Esophagus squamous epithelium (tissue), 5 donors: Measurements from ENCODE around the gene DUOXA1. TPM values are rescaled to one million over a fixed set of nuclear protein-coding genes. Genes with fewer than 3 reads are reported as not detected.

ENCODE experiments used
- DNase-seq: peaks from one replicate; lab custom pipeline; 2025; lab: John Stamatoyannopoulos, UW
- H3K27ac ChIP-seq, 4 donors: fragments of 200-600 bp; sonication (generic); one replicate each; pipeline ENCODE4 v1.5.1; 2016 to 2019; ENCODE audit warnings: mild to moderate bottlenecking in 1 of 4
- H3K27me3 ChIP-seq, 4 donors: fragments of 200-600 bp; sonication (generic); 1 replicate in 3 of 4; 2 replicates in 1 of 4; pipeline versions ENCODE4 v1.5.1 to v1.6.0; 2017 to 2021; ENCODE audit warnings: antibody characterized with exemption in 1 of 4
- H3K36me3 ChIP-seq, 3 donors: fragments of 200-600 bp; sonication (generic); one replicate each; pipeline ENCODE4 v1.5.1; 2016 to 2019
- H3K4me1 ChIP-seq, 3 donors: fragments of 200-600 bp; sonication (generic); one replicate each; pipeline ENCODE4 v1.5.1; 2017 to 2019
- H3K4me3 ChIP-seq, 4 donors: fragments of 200-600 bp; sonication (generic); 1 replicate in 3 of 4; 2 replicates in 1 of 4; pipeline ENCODE4 v1.5.1; 2016 to 2019; ENCODE audit warnings: mild to moderate bottlenecking in 2 of 4, moderate library complexity in 1 of 4
- H3K9me3 ChIP-seq, 3 donors: fragments of 200-600 bp; sonication (generic); one replicate each; pipeline ENCODE4 v1.5.1; 2016 to 2019
- POLR2A ChIP-seq, 4 donors: fragments of 450-650 bp; IDR thresholded peaks; one replicate each; pipeline ENCODE4 v1.6.1; 2017; ENCODE audit warnings: antibody characterized with exemption in 4 of 4, mild to moderate bottlenecking in 4 of 4, moderate library complexity in 3 of 4
- WGBS, 2 donors: methylation state at CpG; one replicate each; pipeline ENCODE4 v1.1.5; 2018; 5-methylcytosine and 5-hydroxymethylcytosine counted together
- intact Hi-C: fragments of 100-400 bp; cut with DNase I; formaldehyde crosslinking; loops from one replicate; pipeline ENCODE4 v1.15.0; 2022
- total RNA-seq, 4 donors: library from RNA; depleted of rRNA; stranded (reverse); fragments of >200 nt; gene quantifications; one replicate each; pipeline ENCODE4 v1.1.0, GENCODE V29; 2016
- TF ChIP-seq, protein P1 (sequence below), 6 experiments: fragments of 450-650 bp in 4 of 6; fragments of 200-600 bp in 2 of 6; sonication (generic) in 2 of 6; IDR thresholded peaks; one replicate each; pipeline ENCODE4 v1.5.1; 2016 to 2019; ENCODE audit warnings: antibody characterized with exemption in 6 of 6, mild to moderate bottlenecking in 4 of 6, moderate library complexity in 4 of 6
- donor health status: DM: yes; HTN: yes; CAD: no.

Gene DUOXA1
- total RNA-seq, 4 donors from 2014 or later: 64.0 to 202 (median 134) TPM

DNA sequence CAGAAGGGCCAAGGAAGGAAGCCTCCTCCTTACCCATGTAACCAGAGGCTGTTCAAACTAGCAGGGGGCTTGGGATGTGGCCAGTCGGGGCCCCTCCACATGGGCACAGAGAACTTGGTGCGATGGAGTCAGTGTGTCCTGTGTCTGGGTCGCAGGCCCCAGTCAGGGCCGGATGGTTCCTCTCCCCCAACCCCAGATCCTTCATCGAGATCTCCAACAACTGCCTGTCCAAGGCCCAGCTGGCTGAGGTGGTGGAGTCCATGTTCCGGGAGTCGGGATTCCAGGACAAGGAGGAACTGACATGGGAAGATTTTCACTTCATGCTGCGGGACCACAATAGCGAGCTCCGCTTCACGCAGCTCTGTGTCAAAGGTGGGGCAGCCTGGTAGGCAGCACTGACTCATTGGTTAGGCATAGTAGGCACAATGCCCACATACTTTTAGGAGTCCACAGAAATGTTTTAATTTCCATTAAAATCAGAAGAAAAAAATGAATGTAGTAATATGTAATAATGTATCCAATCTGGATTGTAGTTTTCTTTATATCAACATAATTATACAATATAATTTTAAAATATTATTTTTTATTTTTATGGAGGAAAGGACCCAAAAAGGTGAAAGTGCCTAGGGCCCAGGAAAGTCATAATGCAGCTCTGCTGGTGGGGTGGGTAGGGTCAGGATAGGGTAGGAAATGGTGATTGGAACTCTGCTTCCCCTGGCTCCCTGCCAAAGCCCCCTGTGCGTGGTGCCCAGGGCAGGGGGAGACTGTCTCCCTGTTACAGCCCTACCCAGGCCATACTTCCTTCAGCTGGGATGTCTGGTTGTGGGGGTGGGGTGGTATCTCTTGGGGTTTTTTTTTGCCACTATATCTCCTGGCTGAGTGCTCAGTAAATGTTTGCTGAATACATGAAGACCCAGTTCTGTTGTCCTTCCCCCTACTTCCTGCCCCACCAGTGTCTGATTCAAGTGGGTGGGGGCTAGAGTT, 18.7 kb upstream of the DUOXA1 start:
- Histone ChIP-seq H3K27ac (peak overlapping the region in 3 of 4 donors; percentile 61 to 76 (median 72)), H3K9me3 (no peaks in the 10 kb centered on the region), H3K4me1 (peaks cover 0 to 49% (median 12%) of the 10 kb centered on the region in 3 donors), H3K36me3 (peaks cover 0 to 92% (median 6%) of the 10 kb centered on the region in 3 donors), H3K27me3 (peaks cover 0 to 5% (median 0%) of the 10 kb centered on the region in 4 donors), H3K4me3 (no peak overlapping the region)
- no peak for DNase-seq
- intact Hi-C loops: no loop called here
- TF ChIP-seq POLR2A (IDR thresholded peaks at IDR 0.05): no peak
- TF ChIP-seq, protein P1, sequence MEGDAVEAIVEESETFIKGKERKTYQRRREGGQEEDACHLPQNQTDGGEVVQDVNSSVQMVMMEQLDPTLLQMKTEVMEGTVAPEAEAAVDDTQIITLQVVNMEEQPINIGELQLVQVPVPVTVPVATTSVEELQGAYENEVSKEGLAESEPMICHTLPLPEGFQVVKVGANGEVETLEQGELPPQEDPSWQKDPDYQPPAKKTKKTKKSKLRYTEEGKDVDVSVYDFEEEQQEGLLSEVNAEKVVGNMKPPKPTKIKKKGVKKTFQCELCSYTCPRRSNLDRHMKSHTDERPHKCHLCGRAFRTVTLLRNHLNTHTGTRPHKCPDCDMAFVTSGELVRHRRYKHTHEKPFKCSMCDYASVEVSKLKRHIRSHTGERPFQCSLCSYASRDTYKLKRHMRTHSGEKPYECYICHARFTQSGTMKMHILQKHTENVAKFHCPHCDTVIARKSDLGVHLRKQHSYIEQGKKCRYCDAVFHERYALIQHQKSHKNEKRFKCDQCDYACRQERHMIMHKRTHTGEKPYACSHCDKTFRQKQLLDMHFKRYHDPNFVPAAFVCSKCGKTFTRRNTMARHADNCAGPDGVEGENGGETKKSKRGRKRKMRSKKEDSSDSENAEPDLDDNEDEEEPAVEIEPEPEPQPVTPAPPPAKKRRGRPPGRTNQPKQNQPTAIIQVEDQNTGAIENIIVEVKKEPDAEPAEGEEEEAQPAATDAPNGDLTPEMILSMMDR (IDR thresholded peaks at IDR 0.05): no peak
- WGBS, 2 donors: 59 to 69% methylated on average over 9 to 11 of the region's 12 CpGs

DNA sequence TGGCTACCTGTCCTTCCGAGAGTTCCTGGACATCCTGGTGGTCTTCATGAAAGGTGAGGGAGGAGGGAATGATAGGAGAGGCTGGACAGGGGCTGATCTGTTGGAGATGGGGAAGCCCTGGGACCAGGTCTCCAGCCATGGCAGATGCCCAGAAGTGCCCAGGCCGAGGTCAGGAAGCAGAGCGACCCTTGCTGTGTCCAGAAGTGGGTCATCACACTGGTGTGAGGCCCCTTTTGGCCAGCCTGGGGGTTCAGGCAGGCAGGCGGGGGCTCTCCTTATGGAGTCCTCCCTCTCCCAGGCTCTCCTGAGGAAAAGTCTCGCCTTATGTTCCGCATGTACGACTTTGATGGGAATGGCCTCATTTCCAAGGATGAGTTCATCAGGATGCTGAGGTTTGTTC, 17.9 kb upstream of the DUOXA1 start:
- 80 to 94% methylated on average over 1 to 6 of the region's 7 CpGs for WGBS, 2 donors
- Histone ChIP-seq H3K27me3 (peaks cover 0 to 5% (median 0%) of the 10 kb centered on the region in 4 donors), H3K4me1 (peaks cover 0 to 49% (median 12%) of the 10 kb centered on the region in 3 donors), H3K36me3 (peaks cover 0 to 92% (median 6%) of the 10 kb centered on the region in 3 donors), H3K27ac (peak overlapping the region in 3 of 4 donors; percentile 61 to 76 (median 72)), H3K4me3 (no peak overlapping the region), H3K9me3 (no peaks in the 10 kb centered on the region)
- no peak for DNase-seq
- no peak for TF ChIP-seq POLR2A (IDR thresholded peaks at IDR 0.05)
- TF ChIP-seq, protein P1 (IDR thresholded peaks at IDR 0.05): no peak
- intact Hi-C loops: no loop called here

DNA sequence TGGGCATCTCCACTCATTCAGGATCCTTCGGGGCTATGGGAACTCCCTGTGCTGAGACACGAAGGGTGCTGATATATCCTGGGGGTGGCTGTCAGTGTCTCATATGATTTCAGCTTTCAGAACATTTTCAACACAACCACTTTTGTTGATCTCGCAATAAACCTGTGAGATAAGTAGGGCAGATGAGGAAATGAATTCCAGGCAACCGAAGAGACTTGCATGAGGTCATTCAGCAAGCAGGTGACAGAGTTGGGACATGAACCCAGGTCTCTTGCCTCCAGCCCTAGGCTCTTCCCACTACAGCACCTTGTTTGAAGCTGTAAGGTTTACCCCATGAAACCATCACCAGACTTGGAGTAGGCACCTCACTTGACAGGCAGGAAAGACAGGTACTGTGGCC, 16.7 kb upstream of the DUOXA1 start:
- WGBS, 2 donors: 45 to 77% methylated on average over 4 of the region's 4 CpGs
- Histone ChIP-seq H3K9me3 (no peaks in the 10 kb centered on the region), H3K36me3 (peaks cover 0 to 92% (median 0%) of the 10 kb centered on the region in 3 donors), H3K27ac (peak overlapping the region; percentile 19 to 76 (median 64)), H3K27me3 (peaks cover 0 to 9% (median 0%) of the 10 kb centered on the region in 4 donors), H3K4me1 (peaks cover 0 to 49% (median 12%) of the 10 kb centered on the region in 3 donors), H3K4me3 (no peak overlapping the region)
- DNase-seq: no peak
- TF ChIP-seq, protein P1 (IDR thresholded peaks at IDR 0.05): no peak
- TF ChIP-seq POLR2A (IDR thresholded peaks at IDR 0.05): no peak
- intact Hi-C loops: no loop called here

DNA sequence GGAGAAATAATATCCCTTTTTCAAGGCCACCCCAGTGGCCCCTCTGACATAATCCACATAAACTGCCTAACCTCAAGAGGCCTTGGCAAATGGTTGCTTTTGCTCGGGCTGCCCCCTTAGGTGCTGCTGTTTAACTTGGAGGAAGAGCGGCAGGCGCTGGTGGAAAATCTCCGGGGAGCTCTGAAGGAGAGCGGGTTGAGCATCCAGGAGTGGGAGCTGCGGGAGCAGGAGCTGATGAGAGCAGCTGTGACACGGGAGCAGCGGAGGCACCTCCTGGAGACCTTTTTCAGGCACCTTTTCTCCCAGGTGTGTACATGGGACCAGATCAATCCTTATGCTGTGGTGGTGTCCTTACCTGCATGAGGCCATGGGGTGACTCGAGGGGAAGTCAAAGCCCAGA, 15.1 kb upstream of the DUOXA1 start:
- peaks cover 0 to 17% (median 0%) of the 10 kb centered on the region in 4 donors for H3K27me3 ChIP-seq
- no peak for TF ChIP-seq POLR2A (IDR thresholded peaks at IDR 0.05)
- TF ChIP-seq, protein P1 (IDR thresholded peaks at IDR 0.05): no peak
- no peak overlapping the region for H3K4me3 ChIP-seq
- no peak for DNase-seq
- peak overlapping the region in 1 of 4 donors; percentile 72 for H3K27ac ChIP-seq
- intact Hi-C loops: no loop called here
- 50 to 82% methylated on average over 2 to 6 of the region's 9 CpGs for WGBS, 2 donors
- H3K9me3 ChIP-seq: no peaks in the 10 kb centered on the region
- H3K4me1 ChIP-seq: peaks cover 0 to 49% (median 12%) of the 10 kb centered on the region in 3 donors
- H3K36me3 ChIP-seq: peaks cover 0 to 92% (median 5%) of the 10 kb centered on the region in 3 donors

DNA sequence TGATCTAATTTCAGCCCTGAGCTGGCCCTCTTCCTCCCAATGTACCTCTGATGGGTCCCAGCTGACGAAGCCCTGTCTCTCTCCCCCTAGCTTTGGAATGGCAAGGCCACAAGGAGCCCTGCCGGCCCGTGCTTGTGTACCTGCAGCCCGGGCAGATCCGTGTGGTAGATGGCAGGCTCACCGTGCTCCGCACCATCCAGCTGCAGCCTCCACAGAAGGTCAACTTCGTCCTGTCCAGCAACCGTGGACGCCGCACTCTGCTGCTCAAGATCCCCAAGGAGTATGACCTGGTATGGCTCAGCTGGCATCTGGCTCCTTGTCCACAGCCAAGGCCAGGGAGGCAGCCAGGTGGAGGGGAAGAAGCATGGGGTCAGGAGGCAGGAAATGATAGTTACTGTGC, 14.3 kb upstream of the DUOXA1 start:
- Histone ChIP-seq H3K4me3 (no peak overlapping the region), H3K27me3 (peaks cover 0 to 19% (median 0%) of the 10 kb centered on the region in 4 donors), H3K36me3 (peaks cover 0 to 92% (median 5%) of the 10 kb centered on the region in 3 donors), H3K9me3 (no peaks in the 10 kb centered on the region), H3K27ac (no peak overlapping the region), H3K4me1 (peaks cover 0 to 43% (median 10%) of the 10 kb centered on the region in 3 donors)
- intact Hi-C loops: no loop called here
- WGBS, 2 donors: 89% methylated on average over 5 of the region's 11 CpGs; no CpG with 5 or more reads in 1 of the 2 donors
- no peak for DNase-seq
- TF ChIP-seq, protein P1 (IDR thresholded peaks at IDR 0.05): no peak
- no peak for TF ChIP-seq POLR2A (IDR thresholded peaks at IDR 0.05)
